Stimulated activated memory B cell treated with anti-CD40 and anti-IgM and Interleukin-4, amounts not matched to agents 10 μg/mL and 1 μg/mL and 100 μg/mL, for 72 hours (primary cell): Measurements from ENCODE around the gene PLA2G3.
A peak's percentile ranks its signal among the peaks of the same experiment; 100 is the strongest.
"Not testable (repeated sequence)": the region's sequence is repeated elsewhere in the genome, so short reads cannot be mapped to it uniquely, and the experiment has no call there.

Experiments
- ATAC-seq: fragments of 150-1000 bp; cut with Tn5 transposase; 2 replicates; pipeline ENCODE4 v1.10.0; 2021
- H3K27ac Mint-ChIP-seq: one replicate; pipeline ENCODE4 v1.8.0; 2022; ENCODE audit warnings: mild to moderate bottlenecking, mixed read lengths
- H3K27me3 Mint-ChIP-seq: one replicate; pipeline ENCODE4 v1.8.0; 2022; ENCODE audit warnings: mixed read lengths
- H3K36me3 Mint-ChIP-seq: one replicate; pipeline ENCODE4 v1.8.0; 2022; ENCODE audit warnings: mixed read lengths
- H3K4me1 Mint-ChIP-seq: one replicate; pipeline ENCODE4 v1.8.0; 2022; ENCODE audit warnings: mixed read lengths
- H3K4me3 Mint-ChIP-seq: one replicate; pipeline ENCODE4 v1.8.0; 2022; ENCODE audit warnings: mild to moderate bottlenecking, moderate library complexity, mixed read lengths
- H3K9me3 Mint-ChIP-seq: one replicate; pipeline ENCODE4 v1.8.0; 2022; ENCODE audit warnings: mixed read lengths

Gene PLA2G3

DNA sequence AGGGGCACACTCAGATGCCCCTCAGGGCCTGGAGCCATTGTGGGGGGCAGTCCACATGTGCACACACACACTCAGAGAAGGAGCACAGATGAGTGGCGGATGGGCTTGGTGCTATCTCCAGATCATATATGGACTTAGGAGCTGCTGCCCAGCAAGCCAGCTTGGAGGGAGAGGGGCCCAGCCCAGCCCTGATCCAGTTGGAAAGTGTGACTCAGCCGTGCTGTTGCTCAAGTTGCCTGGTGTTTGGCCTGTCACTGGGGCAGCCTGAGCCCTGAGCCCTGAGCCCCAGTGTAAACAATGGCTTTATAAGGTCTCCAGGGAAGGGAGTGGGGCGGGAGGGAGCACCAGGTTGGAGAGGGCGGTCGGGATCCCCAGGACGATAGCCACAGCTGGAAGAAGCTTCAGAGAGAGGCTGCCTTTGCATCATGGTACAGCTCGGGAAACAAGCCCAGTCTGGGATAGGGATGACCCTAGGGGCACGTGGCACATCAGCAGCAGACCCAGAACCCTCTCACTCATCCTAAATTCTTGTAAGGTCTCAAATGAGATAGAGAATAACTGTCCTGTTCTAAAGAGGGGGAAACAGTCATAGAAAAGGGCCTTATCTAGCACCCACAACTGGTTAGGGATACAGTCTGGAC lies 37.7 kb downstream of the PLA2G3 start:
- no peak overlapping the region for H3K27ac Mint-ChIP-seq
- ATAC-seq, result no peak
- H3K36me3 Mint-ChIP-seq, result peaks cover 7% of the 10 kb centered on the region
- peaks cover 27% of the 10 kb centered on the region for H3K4me1 Mint-ChIP-seq
- H3K27me3 Mint-ChIP-seq, result no peaks in the 10 kb centered on the region
- H3K4me3 Mint-ChIP-seq, result no peak overlapping the region
- no peaks in the 10 kb centered on the region for H3K9me3 Mint-ChIP-seq

DNA sequence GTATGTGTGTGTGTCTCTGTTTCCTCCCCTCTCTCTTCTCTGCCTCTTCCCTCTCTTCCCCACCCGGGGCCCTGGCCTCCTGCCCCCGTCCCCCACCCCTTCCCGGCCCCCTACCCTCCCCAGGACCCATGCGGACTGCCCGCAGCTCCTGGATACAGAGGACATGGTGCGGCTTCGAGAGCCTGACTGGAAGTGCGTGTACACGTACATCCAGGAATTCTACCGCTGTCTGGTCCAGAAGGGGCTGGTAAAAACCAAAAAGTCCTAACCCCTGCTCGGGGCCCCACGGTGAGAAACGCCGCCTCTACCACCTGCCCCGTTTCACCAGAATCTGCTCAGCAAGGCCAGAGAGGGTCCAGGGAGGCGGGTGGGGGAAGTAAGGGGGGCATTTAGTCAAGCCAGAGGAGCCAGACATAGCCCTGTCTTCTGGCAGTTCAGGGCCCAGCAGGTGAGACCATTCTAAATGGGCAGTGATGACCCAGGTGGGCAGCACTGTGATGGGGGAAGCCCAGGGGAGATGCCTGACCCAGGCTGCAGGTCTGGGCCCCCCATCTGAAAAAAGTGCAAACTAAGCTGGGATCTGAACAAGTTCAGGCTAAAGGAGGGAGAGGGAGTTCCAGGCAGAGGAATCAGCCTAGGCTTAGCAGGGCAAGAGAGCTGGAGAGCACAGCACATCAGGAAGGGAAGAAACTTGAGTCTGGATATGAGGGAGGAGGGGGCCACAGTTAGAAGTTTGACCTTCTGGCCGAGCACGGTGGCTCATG lies 39.4 kb downstream of the PLA2G3 start:
- Mint-ChIP-seq H3K4me3 (no peak overlapping the region), H3K9me3 (no peaks in the 10 kb centered on the region), H3K4me1 (peaks cover 13% of the 10 kb centered on the region), H3K27me3 (no peaks in the 10 kb centered on the region), H3K27ac (no peak overlapping the region), H3K36me3 (peaks cover 12% of the 10 kb centered on the region)
- ATAC-seq, result no peak

DNA sequence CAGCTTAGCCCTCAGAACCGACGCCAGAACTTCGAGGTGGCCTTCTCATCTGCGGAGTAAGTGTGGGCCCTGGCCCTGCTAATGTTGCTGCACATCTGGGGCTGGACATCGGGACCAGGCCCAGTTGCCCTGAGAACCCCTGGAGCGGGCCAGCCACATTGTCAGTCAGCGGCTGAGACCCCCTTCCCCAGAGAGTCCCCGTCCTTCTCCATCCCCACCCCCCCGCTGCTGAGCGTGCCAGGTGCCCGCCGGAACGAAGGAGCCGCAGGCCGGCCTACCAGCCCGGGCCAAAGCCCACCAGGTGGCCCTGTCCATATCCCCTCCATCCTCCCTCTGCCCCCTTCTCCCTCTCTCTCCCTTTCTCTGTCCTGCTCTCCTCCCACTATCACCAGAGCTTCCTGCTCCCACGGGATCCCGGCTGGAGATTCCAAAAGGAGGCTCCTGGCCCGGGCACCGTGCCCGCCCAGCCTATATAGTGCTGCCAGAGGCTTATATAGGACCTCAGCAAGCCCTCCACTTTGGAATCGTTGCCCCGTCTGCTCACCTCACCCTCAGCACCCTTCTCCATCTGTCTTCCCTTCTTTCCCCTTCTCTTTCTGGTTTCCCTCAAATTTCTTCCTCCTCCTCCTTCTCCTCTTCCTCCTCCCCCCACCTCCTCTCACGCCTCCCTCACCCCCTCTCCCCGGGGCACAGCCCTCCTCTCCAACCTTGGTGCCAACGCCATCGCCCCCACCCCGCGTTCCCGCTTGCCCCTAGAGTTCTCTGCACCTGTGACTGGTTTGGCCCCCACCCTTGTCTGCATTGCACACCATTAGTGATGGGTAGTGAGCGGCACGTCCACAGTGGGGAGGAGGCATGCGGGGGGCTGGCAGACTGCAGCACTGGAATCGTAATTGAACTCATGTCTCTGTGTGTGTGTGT lies 40.2 kb downstream of the PLA2G3 start:
- Mint-ChIP-seq H3K4me3 (no peak overlapping the region), H3K9me3 (no peaks in the 10 kb centered on the region), H3K36me3 (peaks cover 16% of the 10 kb centered on the region), H3K4me1 (peaks cover 4% of the 10 kb centered on the region), H3K27ac (no peak overlapping the region), H3K27me3 (no peaks in the 10 kb centered on the region)
- ATAC-seq, result no peak

- H3K9me3 Mint-ChIP-seq, result no peaks in the 10 kb centered on the region
- ATAC-seq, result no peak
Measured at GRCh38 chr22:31099386-31099785, 40.9 kb downstream of the PLA2G3 start.

GRCh38 chr22:31098632-31099110 lies 41.6 kb downstream of the PLA2G3 start:
- no peaks in the 10 kb centered on the region for H3K9me3 Mint-ChIP-seq
- no peaks in the 10 kb centered on the region for H3K4me1 Mint-ChIP-seq
- ATAC-seq, result no peak
- no peak overlapping the region for H3K27ac Mint-ChIP-seq
- H3K36me3 Mint-ChIP-seq, result peaks cover 16% of the 10 kb centered on the region
- H3K4me3 Mint-ChIP-seq, result no peak overlapping the region
- H3K27me3 Mint-ChIP-seq, result no peaks in the 10 kb centered on the region

More at GRCh38 chr22:31099386-31099785, 40.9 kb downstream of the PLA2G3 start:
- H3K27me3 Mint-ChIP-seq, result no peaks in the 10 kb centered on the region
- H3K36me3 Mint-ChIP-seq, result peaks cover 16% of the 10 kb centered on the region
- H3K27ac Mint-ChIP-seq, result no peak overlapping the region
- no peak overlapping the region for H3K4me3 Mint-ChIP-seq
- no peaks in the 10 kb centered on the region for H3K4me1 Mint-ChIP-seq

DNA sequence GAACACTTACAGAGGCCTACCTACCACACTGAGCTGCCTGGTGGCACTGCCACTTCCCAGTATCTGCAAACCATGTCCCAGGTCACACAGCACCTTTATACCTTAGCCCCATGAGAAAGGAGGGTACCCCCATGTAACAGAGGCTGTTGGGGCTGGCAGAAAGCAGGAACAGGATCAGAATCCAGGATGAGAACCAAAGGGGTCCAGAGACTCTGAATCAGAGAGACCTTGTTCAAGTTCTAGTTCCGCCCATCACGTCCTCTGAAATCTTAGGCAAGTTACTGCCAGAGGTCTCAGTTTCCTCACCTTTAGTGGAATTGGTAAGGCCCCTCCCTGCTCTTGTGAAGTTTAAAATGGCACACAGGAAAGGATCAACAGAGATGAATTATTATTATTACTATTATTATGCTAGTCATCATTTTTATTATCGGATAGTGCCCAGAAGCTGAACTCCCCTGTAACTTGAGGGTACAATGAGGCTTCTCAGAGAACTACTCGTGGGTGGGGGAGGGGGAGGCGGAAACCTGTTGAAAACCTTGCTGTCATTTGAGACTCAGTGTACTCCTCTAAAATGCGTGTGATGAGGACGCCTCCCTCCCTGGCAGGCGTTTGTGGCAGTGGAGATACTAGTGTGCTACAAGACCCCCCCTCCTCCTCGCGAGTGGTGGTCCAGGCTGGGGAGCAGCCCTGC lies 42.2 kb downstream of the PLA2G3 start:
- no peaks in the 10 kb centered on the region for H3K9me3 Mint-ChIP-seq
- no peak overlapping the region for H3K4me3 Mint-ChIP-seq
- ATAC-seq, result no peak
- peaks cover 16% of the 10 kb centered on the region for H3K36me3 Mint-ChIP-seq
- no peaks in the 10 kb centered on the region for H3K4me1 Mint-ChIP-seq
- H3K27me3 Mint-ChIP-seq, result no peaks in the 10 kb centered on the region
- no peak overlapping the region for H3K27ac Mint-ChIP-seq

- not testable (repeated sequence) for H3K27ac Mint-ChIP-seq, H3K4me1 Mint-ChIP-seq, H3K27me3 Mint-ChIP-seq, H3K4me3 Mint-ChIP-seq, H3K9me3 Mint-ChIP-seq, ATAC-seq
- peaks cover 16% of the 10 kb centered on the region for H3K36me3 Mint-ChIP-seq
Measured at GRCh38 chr22:31097539-31097938, 42.8 kb downstream of the PLA2G3 start.

- peaks cover 16% of the 10 kb centered on the region for H3K36me3 Mint-ChIP-seq
- no peak for ATAC-seq
- H3K4me3 Mint-ChIP-seq, result no peak overlapping the region
- no peaks in the 10 kb centered on the region for H3K27me3 Mint-ChIP-seq
- no peaks in the 10 kb centered on the region for H3K9me3 Mint-ChIP-seq
- no peaks in the 10 kb centered on the region for H3K4me1 Mint-ChIP-seq
- H3K27ac Mint-ChIP-seq, result no peak overlapping the region
Measured at GRCh38 chr22:31096657-31097279, 43.5 kb downstream of the PLA2G3 start.

DNA sequence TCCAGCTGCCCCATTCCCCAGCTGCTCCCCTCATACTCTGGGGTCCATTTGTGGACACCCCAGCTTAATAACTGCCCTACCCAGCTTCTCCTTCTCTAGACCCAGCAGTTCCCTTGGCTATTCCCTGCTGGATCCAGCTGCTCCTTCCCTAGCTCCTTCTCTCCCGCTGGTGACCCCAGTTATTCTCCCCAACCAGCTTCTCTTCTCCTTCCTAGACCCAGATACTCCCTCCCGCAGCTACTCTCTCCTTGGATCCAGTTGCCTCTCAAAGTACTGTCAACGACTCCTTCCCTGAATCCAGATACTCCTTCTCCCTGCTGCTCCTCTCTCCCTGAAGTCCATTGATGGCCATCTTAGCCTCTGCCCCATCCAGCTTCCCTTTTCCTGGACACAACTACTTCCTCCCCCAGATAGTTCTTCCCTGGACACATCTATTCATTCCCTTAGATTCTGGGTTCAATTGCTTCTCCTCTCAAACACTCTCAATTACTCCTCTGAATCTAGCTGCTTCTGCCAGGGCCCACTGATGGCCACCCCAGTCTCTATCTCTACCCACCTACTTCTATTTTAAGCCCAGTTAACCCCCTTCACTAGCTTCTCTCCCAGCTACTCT lies 44.6 kb downstream of the PLA2G3 start:
- H3K9me3 Mint-ChIP-seq, result no peaks in the 10 kb centered on the region
- peaks cover 16% of the 10 kb centered on the region for H3K36me3 Mint-ChIP-seq
- H3K27ac Mint-ChIP-seq, result no peak overlapping the region
- no peak for ATAC-seq
- H3K27me3 Mint-ChIP-seq, result no peaks in the 10 kb centered on the region
- peaks cover 3% of the 10 kb centered on the region for H3K4me1 Mint-ChIP-seq
- no peak overlapping the region for H3K4me3 Mint-ChIP-seq

DNA sequence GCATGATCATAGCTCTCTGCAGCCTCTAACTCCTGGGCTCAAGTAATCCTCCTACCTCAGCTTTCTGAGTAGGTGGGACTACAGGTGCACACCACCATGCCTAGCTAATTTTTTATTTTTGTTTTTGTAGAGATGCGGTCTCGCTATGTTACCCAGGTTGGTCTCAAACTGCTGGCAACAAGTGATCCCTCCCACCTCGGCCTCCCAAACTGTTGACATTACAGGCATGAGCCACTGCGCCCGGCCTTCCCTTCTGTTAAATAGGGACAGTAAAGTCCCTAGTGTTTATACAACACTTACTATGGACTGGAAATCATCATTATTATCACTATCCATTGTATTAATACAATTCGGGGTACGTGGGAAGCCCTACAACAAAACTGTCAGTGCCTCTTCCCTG lies 45.6 kb downstream of the PLA2G3 start:
- Mint-ChIP-seq H3K27me3 (no peaks in the 10 kb centered on the region), H3K9me3 (no peaks in the 10 kb centered on the region), H3K4me3 (no peak overlapping the region), H3K36me3 (peaks cover 9% of the 10 kb centered on the region), H3K27ac (no peak overlapping the region), H3K4me1 (peaks cover 13% of the 10 kb centered on the region)
- ATAC-seq, result no peak

DNA sequence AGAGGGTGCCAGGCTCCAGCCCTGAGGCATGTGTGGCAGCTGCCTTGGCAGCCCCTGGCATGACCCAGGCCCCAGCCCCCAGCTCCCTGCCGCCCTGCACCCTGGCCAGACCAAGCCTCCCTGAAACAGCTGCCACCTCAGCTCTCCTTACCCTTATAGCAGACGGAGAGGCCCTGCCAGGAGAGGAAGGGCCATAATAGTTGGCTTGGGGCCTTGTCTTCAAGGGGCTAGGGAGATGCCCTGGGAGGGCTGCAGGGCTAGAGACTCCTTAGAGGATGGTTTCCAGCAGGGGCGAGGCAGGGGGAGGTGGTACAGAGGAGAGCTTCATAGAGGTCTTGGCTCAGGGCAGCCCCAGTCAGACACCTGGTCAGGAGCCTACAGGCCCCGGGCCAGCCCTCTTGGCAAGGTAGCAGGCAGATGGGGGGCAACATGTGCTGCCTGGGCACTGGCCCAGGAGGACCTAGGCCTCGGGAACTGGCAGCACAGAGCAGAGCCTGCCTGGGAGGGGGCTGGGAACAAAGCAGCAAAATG lies 46.2 kb downstream of the PLA2G3 start:
- H3K9me3 Mint-ChIP-seq, result no peaks in the 10 kb centered on the region
- peaks cover 20% of the 10 kb centered on the region for H3K4me1 Mint-ChIP-seq
- H3K36me3 Mint-ChIP-seq, result peaks cover 9% of the 10 kb centered on the region
- no peak for ATAC-seq
- no peaks in the 10 kb centered on the region for H3K27me3 Mint-ChIP-seq
- H3K27ac Mint-ChIP-seq, result no peak overlapping the region
- no peak overlapping the region for H3K4me3 Mint-ChIP-seq

DNA sequence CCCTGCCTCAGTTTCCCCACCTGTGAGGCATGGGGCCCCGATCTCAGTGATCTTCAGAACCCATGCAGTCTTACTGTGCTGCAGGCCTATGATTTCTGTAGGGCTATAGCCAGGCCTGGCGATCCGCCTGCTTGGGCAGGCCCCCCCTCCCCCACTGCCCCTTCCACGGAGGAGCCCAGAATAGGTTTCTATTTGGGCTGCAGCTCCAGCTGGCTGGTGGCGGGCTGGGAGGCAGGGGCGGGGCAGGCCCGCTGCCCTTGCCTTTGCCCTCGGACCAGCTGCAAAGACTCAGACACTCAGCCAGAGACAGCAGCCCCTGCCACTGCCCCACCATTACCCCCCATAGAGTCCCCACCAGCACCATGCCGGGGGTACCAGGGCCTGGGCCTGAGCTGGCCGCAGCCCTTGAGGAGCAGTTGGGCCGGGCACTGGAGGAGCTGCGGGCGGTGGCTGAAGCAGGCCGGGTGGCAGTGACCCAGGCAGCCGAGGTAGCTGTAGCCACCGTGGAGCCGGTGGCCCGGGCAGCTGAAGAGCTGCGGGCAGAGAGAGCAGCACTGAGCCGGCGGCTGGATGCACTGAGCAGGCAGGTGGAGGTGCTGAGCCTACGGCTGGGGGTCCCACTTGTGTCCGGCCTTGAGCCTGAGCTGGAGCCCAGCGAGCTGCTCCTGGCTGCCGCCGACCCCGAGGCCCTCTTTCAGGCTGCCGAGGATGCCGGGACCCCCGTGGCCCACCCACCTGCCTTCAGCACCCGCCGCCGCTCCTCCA lies 47.0 kb downstream of the PLA2G3 start:
- H3K36me3 Mint-ChIP-seq, result peaks cover 9% of the 10 kb centered on the region

GRCh38 chr22:31092161-31092560 lies 48.1 kb downstream of the PLA2G3 start:
- peaks cover 35% of the 10 kb centered on the region for H3K4me1 Mint-ChIP-seq
- H3K36me3 Mint-ChIP-seq, result peaks cover 9% of the 10 kb centered on the region
- no peak overlapping the region for H3K4me3 Mint-ChIP-seq
- no peak for ATAC-seq
- H3K27ac Mint-ChIP-seq, result peak overlapping the region; percentile 30
- H3K27me3 Mint-ChIP-seq, result no peaks in the 10 kb centered on the region
- H3K9me3 Mint-ChIP-seq, result no peaks in the 10 kb centered on the region

More for the DNA sequence above, 47.0 kb downstream of the PLA2G3 start:
- Mint-ChIP-seq H3K9me3 (no peaks in the 10 kb centered on the region), H3K4me3 (no peak overlapping the region), H3K27me3 (no peaks in the 10 kb centered on the region), H3K27ac (no peak overlapping the region), H3K4me1 (peaks cover 28% of the 10 kb centered on the region)
- no peak for ATAC-seq
